GM23338 (cell line): ENCODE data around the gene OR11L1.

ENCODE experiments used
- EZH2phosphoT487 ChIP-seq: fragments of 200-600 bp; sonication (generic); IDR thresholded peaks from one replicate; pipeline ENCODE4 v1.8.1; 2018; ENCODE audit warnings: antibody characterized with exemption; ENCODE audit not compliant: unreplicated experiment
- POLR2AphosphoS5 ChIP-seq: IDR thresholded peaks from 2 replicates; pipeline ENCODE4 v1.6.1; 2016; ENCODE audit warnings: antibody characterized with exemption, low read depth
- TF ChIP-seq, protein P1 (sequence below), 2 experiments: fragments of 200-600 bp in 1 of 2; sonication (generic) in 1 of 2; conservative IDR thresholded peaks; 2 replicates each; pipeline versions ENCODE4 v1.5.1 to v1.6.1; 2016 to 2017; ENCODE audit warnings: antibody characterized with exemption in 2 of 2, low read depth in 2 of 2, mild to moderate bottlenecking in 2 of 2, moderate library complexity in 1 of 2

DNA sequence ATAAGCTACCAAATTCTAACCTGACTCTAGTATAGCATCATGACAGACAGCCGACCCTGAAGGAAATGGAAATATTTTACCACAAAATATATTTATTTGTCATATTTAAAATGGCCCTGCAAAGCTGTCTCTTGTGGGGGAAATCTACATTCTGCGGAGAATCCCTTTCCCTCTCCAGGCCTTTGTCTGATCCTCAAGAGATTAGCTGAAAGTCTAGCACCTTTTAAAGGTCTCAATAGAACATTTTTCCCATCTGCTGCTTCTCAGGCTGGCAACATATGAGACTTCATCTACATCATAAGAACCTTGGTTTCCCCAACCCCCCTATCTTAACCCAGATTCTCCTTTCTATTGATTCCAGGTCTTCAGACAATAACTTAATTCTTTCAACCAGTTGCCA lies 1.7 kb upstream of the OR11L1 start:
- TF ChIP-seq, protein P1, sequence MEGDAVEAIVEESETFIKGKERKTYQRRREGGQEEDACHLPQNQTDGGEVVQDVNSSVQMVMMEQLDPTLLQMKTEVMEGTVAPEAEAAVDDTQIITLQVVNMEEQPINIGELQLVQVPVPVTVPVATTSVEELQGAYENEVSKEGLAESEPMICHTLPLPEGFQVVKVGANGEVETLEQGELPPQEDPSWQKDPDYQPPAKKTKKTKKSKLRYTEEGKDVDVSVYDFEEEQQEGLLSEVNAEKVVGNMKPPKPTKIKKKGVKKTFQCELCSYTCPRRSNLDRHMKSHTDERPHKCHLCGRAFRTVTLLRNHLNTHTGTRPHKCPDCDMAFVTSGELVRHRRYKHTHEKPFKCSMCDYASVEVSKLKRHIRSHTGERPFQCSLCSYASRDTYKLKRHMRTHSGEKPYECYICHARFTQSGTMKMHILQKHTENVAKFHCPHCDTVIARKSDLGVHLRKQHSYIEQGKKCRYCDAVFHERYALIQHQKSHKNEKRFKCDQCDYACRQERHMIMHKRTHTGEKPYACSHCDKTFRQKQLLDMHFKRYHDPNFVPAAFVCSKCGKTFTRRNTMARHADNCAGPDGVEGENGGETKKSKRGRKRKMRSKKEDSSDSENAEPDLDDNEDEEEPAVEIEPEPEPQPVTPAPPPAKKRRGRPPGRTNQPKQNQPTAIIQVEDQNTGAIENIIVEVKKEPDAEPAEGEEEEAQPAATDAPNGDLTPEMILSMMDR (conservative IDR thresholded peaks at IDR 0.05; ENCODE audit: low read depth in 2 of 2) = no peak
- TF ChIP-seq POLR2AphosphoS5 (no peak), EZH2phosphoT487 (no peak)
